PC-9 (cell line): ENCODE data around the gene DOCK2. TPM values are rescaled to one million over a fixed set of nuclear protein-coding genes. Genes with fewer than 3 reads are reported as not detected.

Source experiments
- BruUV-seq: library from RNA; stranded (reverse); fragments of 400-500 nt; replicated peaks from 2 replicates; lab custom pipeline; 2021; lab: Mats Ljungman, UMichigan
- CTCF ChIA-PET: fragments of 300-600 bp; sonication (Branson Sonifier 250); formaldehyde crosslinking; loops from one replicate; lab custom pipeline; 2022; ENCODE audit warnings: antibody characterized with exemption; lab: Charles Lee
- POLR2A ChIA-PET: fragments of 300-600 bp; sonication (Branson Sonifier 250); formaldehyde crosslinking; loops from one replicate; lab custom pipeline; 2022; ENCODE audit warnings: antibody characterized with exemption; ENCODE audit not compliant: unreplicated experiment; lab: Charles Lee
- DNase-seq, 2 experiments: peaks; one replicate each; pipeline versions ENCODE4 v3.0.0 to v3.0.0-alpha.2; 2015 to 2022; ENCODE audit warnings: mixed read lengths in 1 of 2
- H2AFZ ChIP-seq: fragments of 200-600 bp; sonication (generic); 2 replicates; pipeline ENCODE4 v1.8.1; 2017; ENCODE audit warnings: antibody characterized with exemption
- H3F3A ChIP-seq: fragments of 200-600 bp; sonication (generic); 2 replicates; pipeline ENCODE4 v1.8.1; 2017; ENCODE audit warnings: antibody characterized with exemption, mild to moderate bottlenecking, low read depth; ENCODE audit not compliant: insufficient read depth
- H3K27ac ChIP-seq: fragments of 200-600 bp; sonication (generic); 2 replicates; pipeline ENCODE4 v1.6.1; 2016; ENCODE audit warnings: mixed run types
- H3K27me3 ChIP-seq: fragments of 200-600 bp; sonication (generic); 2 replicates; pipeline ENCODE4 v1.6.1; 2016; ENCODE audit warnings: low read depth, mixed run types; ENCODE audit not compliant: insufficient read depth
- H3K36me3 ChIP-seq: fragments of 200-600 bp; sonication (generic); 2 replicates; pipeline ENCODE4 v1.6.1; 2016; ENCODE audit warnings: low read depth, mixed run types
- H3K4me1 ChIP-seq: fragments of 200-600 bp; sonication (generic); replicated peaks from 2 replicates; pipeline ENCODE4 v1.6.1; 2016; ENCODE audit warnings: mixed run types; ENCODE audit not compliant: insufficient read depth
- H3K4me2 ChIP-seq: fragments of 200-600 bp; sonication (generic); 2 replicates; pipeline ENCODE4 v1.6.1; 2017; ENCODE audit warnings: mixed run types
- H3K4me3 ChIP-seq: fragments of 200-600 bp; sonication (generic); 2 replicates; pipeline ENCODE4 v1.6.1; 2016; ENCODE audit warnings: mixed run types
- H3K79me2 ChIP-seq: fragments of 200-600 bp; sonication (generic); 2 replicates; pipeline ENCODE4 v1.6.1; 2017; ENCODE audit warnings: low read depth, mixed run types
- H3K9me2 ChIP-seq: fragments of 200-600 bp; sonication (generic); 2 replicates; pipeline ENCODE4 v1.8.1; 2017; ENCODE audit warnings: mild to moderate bottlenecking; ENCODE audit not compliant: insufficient read depth
- H3K9me3 ChIP-seq: fragments of 200-600 bp; sonication (generic); 2 replicates; pipeline ENCODE4 v1.8.1; 2016; ENCODE audit warnings: low read depth; ENCODE audit not compliant: insufficient read depth
- H4K20me1 ChIP-seq: fragments of 200-600 bp; sonication (generic); 2 replicates; pipeline ENCODE4 v1.8.1; 2017; ENCODE audit not compliant: insufficient read depth
- CTCF ChIP-seq: fragments of 200-600 bp; sonication (generic); conservative IDR thresholded peaks from 2 replicates; pipeline ENCODE4 v1.6.1; 2017; ENCODE audit warnings: mixed run types, antibody characterized with exemption, mild to moderate bottlenecking, moderate library complexity
- EZH2 ChIP-seq: fragments of 200-600 bp; sonication (generic); IDR thresholded peaks from 2 replicates; pipeline ENCODE4 v1.8.0; 2017; ENCODE audit warnings: antibody characterized with exemption, low read depth
- intact Hi-C: fragments of 100-400 bp; cut with micrococcal nuclease; formaldehyde crosslinking; loops from one replicate; pipeline ENCODE4 v1.10.0; 2022; ENCODE audit not compliant: unreplicated experiment
- total RNA-seq: library from RNA; stranded (reverse); gene quantifications from 2 replicates; pipeline ENCODE4 v1.2.3, GENCODE V29; 2021

Gene DOCK2
- total RNA-seq, 1 experiment from 2014 or later, result 0.41 TPM

DNA sequence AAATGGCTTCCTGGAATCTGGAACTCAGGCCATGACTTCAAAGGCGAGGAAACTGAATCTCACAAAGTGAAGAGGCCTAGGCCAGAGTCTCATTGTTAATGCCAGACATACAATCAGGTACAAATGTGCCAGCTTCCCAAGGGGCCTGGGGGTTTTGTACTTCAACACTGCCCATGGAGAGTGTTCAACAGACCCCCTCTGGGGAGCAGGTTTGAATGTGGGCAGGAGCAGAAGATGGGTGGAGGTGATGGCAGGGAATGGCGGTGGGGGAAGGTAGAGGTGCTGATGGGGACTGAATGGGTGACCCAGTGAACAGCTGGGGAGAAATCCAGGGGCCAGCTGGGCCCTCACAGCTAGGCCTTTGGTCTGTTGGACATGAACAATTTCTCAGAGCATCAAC lies 480.7 kb downstream of the DOCK2 start:
- BruUV-seq, result no TSS peak
- H3K36me3 ChIP-seq, result no peaks in the 10 kb centered on the region
- no peak for DNase-seq
- H2AFZ ChIP-seq, result no peak overlapping the region
- no peak for TF ChIP-seq EZH2
- no peak for TF ChIP-seq CTCF
- no peaks in the 10 kb centered on the region for H3K27me3 ChIP-seq
- H3K4me1 ChIP-seq, result peaks cover 23% of the 10 kb centered on the region
- no peaks in the 10 kb centered on the region for H4K20me1 ChIP-seq
- no peaks in the 10 kb centered on the region for H3K79me2 ChIP-seq
- no peaks in the 10 kb centered on the region; the same call in 1 of the 2 replicates for H3K9me3 ChIP-seq
- no peak overlapping the region for H3K27ac ChIP-seq
- ChIA-PET POLR2A (interaction anchor here (0.7 kb wide), 1 partner anchor 94 kb away, joined by 4 read pairs; no protein-coding TSS in a partner anchor), CTCF (no interaction called here)
- H3F3A ChIP-seq, result peaks cover 16% of the 10 kb centered on the region; the same call in 1 of the 2 replicates
- no peaks in the 10 kb centered on the region for H3K9me2 ChIP-seq
- intact Hi-C loops, result no loop called here
- no peak overlapping the region for H3K4me3 ChIP-seq
- no peak overlapping the region for H3K4me2 ChIP-seq

GRCh38 chr5:170120576-170120975 lies 483.5 kb downstream of the DOCK2 start:
- POLR2A ChIA-PET, result interaction anchor here (0.6 kb wide), 1 partner anchor 20 kb away, joined by 3 read pairs; no protein-coding TSS in a partner anchor
- CTCF ChIA-PET, result no interaction called here
- Histone ChIP-seq H2AFZ (no peak overlapping the region), H3K4me2 (0 out of 2 replicates have a peak overlapping the region, but pooled peaks have one; percentile 2), H3K27ac (peak overlapping the region; percentile 66), H3K27me3 (no peaks in the 10 kb centered on the region), H3K4me1 (peaks cover 23% of the 10 kb centered on the region), H3K36me3 (no peaks in the 10 kb centered on the region), H4K20me1 (no peaks in the 10 kb centered on the region), H3K79me2 (no peaks in the 10 kb centered on the region), H3K4me3 (no peak overlapping the region), H3F3A (peaks cover 16% of the 10 kb centered on the region; the same call in 1 of the 2 replicates), H3K9me2 (no peaks in the 10 kb centered on the region), H3K9me3 (no peaks in the 10 kb centered on the region)
- peak; percentile 18 to 76 for DNase-seq
- no peak for TF ChIP-seq CTCF
- TF ChIP-seq EZH2, result no peak
- intact Hi-C loops, result loop anchor here (5.0 kb wide), 1 partner anchor 62 kb away; no protein-coding TSS in a partner anchor
- no TSS peak for BruUV-seq

- H3K9me3 ChIP-seq, result peaks cover under 1% of the 10 kb centered on the region; the same call in 1 of the 2 replicates
- H2AFZ ChIP-seq, result no peak overlapping the region
- BruUV-seq, result no TSS peak
- peaks cover 5% of the 10 kb centered on the region; the same call in 1 of the 2 replicates for H3K36me3 ChIP-seq
- no peak overlapping the region for H3K4me3 ChIP-seq
- intact Hi-C loops, result loop anchor here (1.0 to 5.0 kb wide), 2 partner anchors 30 to 61 kb away; no protein-coding TSS in a partner anchor
- H3K79me2 ChIP-seq, result no peaks in the 10 kb centered on the region
- peak overlapping the region; percentile 66 for H3K27ac ChIP-seq
- no peaks in the 10 kb centered on the region for H4K20me1 ChIP-seq
- TF ChIP-seq EZH2 (no peak), CTCF (no peak)
- POLR2A ChIA-PET, result interaction anchor here (0.7 kb wide), 1 partner anchor 12 kb away, joined by 5 read pairs; no protein-coding TSS in a partner anchor
- H3K9me2 ChIP-seq, result no peaks in the 10 kb centered on the region
- peak in 1 of 2 experiments; percentile 52 for DNase-seq
- H3F3A ChIP-seq, result peaks cover 16% of the 10 kb centered on the region; the same call in 1 of the 2 replicates
- H3K27me3 ChIP-seq, result no peaks in the 10 kb centered on the region
- H3K4me2 ChIP-seq, result 0 out of 2 replicates have a peak overlapping the region, but pooled peaks have one; percentile 14
- CTCF ChIA-PET, result no interaction called here
- H3K4me1 ChIP-seq, result peaks cover 23% of the 10 kb centered on the region
These were observed 484.2 kb downstream of the DOCK2 start for GRCh38 chr5:170121321-170121720.
